ENCODE results near the gene ELN. TPM values are rescaled to one million over a fixed set of nuclear protein-coding genes. Genes with fewer than 3 reads are reported as not detected.

The ELN gene
- total RNA-seq, 1 experiment from 2014 or later = 0.26 TPM

DNA sequence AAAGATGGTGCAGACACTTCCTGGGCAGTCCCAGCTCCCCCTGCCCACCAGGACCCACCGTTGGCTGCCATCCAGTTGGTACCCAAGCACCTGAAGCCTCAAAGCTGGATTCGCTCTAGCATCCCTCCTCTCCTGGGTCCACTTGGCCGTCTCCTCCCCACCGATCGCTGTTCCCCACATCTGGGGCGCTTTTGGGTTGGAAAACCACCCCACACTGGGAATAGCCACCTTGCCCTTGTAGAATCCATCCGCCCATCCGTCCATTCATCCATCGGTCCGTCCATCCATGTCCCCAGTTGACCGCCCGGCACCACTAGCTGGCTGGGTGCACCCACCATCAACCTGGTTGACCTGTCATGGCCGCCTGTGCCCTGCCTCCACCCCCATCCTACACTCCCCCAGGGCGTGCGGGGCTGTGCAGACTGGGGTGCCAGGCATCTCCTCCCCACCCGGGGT is 41.1 kb downstream of the ELN start:
- Histone ChIP-seq H3K4me3 (ENCODE audit: low read depth in 2 of 2, low read length in 2 of 2) (no peak overlapping the region), H3K27me3 (ENCODE audit: control insufficient read depth, insufficient read depth, low read length) (no peaks in the 10 kb centered on the region), H3K9me3 (ENCODE audit: control insufficient read depth, insufficient read depth, low read depth, low read length) (no peaks in the 10 kb centered on the region), H3K4me1 (ENCODE audit: control insufficient read depth, insufficient read depth, low read length) (no peaks in the 10 kb centered on the region), H3K27ac (ENCODE audit: low read length) (no peak overlapping the region), H3K36me3 (ENCODE audit: control insufficient read depth, insufficient read depth, low read length) (no peaks in the 10 kb centered on the region)
- ChIA-PET CTCF (interaction anchor here (0.5 to 0.6 kb wide), 5 partner anchors 49 to 333 kb away, joined by 3 to 6 read pairs (median 4); no protein-coding TSS in a partner anchor), POLR2A (no interaction called here)
- in situ Hi-C loops (cut with HindIII; ENCODE audit: low pct_unique_long_range_greater_than_20kb, low sequenced_read_pairs) (no loop called here), intact Hi-C loops (cut with micrococcal nuclease; ENCODE audit: unreplicated experiment) (loop anchor here (10.0 kb wide), 1 partner anchor 136 kb away; no protein-coding TSS in a partner anchor)
- DNase-seq (ENCODE audit: low read depth, low spot score) (no peak), ATAC-seq (no peak)
- BruUV-seq (replicated peaks) = no TSS peak
- TF ChIP-seq SIN3A (IDR thresholded peaks at IDR 0.05; ENCODE audit: borderline replicate concordance, insufficient read depth, low read depth, low read length) = no peak
- TF ChIP-seq POLR2AphosphoS5 (IDR thresholded peaks at IDR 0.05; ENCODE audit: low read depth, low read length) = no peak
- TF ChIP-seq, protein P1, sequence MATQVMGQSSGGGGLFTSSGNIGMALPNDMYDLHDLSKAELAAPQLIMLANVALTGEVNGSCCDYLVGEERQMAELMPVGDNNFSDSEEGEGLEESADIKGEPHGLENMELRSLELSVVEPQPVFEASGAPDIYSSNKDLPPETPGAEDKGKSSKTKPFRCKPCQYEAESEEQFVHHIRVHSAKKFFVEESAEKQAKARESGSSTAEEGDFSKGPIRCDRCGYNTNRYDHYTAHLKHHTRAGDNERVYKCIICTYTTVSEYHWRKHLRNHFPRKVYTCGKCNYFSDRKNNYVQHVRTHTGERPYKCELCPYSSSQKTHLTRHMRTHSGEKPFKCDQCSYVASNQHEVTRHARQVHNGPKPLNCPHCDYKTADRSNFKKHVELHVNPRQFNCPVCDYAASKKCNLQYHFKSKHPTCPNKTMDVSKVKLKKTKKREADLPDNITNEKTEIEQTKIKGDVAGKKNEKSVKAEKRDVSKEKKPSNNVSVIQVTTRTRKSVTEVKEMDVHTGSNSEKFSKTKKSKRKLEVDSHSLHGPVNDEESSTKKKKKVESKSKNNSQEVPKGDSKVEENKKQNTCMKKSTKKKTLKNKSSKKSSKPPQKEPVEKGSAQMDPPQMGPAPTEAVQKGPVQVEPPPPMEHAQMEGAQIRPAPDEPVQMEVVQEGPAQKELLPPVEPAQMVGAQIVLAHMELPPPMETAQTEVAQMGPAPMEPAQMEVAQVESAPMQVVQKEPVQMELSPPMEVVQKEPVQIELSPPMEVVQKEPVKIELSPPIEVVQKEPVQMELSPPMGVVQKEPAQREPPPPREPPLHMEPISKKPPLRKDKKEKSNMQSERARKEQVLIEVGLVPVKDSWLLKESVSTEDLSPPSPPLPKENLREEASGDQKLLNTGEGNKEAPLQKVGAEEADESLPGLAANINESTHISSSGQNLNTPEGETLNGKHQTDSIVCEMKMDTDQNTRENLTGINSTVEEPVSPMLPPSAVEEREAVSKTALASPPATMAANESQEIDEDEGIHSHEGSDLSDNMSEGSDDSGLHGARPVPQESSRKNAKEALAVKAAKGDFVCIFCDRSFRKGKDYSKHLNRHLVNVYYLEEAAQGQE (IDR thresholded peaks at IDR 0.05; ENCODE audit: insufficient read depth in 1 of 2, low read depth in 2 of 2, low read length in 1 of 2) = no peak
- no peak for TF ChIP-seq TCF7L2 (IDR thresholded peaks at IDR 0.05; ENCODE audit: low read depth, low read length)
- TF ChIP-seq, protein P2, sequence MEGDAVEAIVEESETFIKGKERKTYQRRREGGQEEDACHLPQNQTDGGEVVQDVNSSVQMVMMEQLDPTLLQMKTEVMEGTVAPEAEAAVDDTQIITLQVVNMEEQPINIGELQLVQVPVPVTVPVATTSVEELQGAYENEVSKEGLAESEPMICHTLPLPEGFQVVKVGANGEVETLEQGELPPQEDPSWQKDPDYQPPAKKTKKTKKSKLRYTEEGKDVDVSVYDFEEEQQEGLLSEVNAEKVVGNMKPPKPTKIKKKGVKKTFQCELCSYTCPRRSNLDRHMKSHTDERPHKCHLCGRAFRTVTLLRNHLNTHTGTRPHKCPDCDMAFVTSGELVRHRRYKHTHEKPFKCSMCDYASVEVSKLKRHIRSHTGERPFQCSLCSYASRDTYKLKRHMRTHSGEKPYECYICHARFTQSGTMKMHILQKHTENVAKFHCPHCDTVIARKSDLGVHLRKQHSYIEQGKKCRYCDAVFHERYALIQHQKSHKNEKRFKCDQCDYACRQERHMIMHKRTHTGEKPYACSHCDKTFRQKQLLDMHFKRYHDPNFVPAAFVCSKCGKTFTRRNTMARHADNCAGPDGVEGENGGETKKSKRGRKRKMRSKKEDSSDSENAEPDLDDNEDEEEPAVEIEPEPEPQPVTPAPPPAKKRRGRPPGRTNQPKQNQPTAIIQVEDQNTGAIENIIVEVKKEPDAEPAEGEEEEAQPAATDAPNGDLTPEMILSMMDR (IDR thresholded peaks at IDR 0.05) = no peak

- DNase-seq (ENCODE audit: low read depth, low spot score) (no peak), ATAC-seq (no peak)
- Histone ChIP-seq H3K9me3 (ENCODE audit: control insufficient read depth, insufficient read depth, low read depth, low read length) (no peaks in the 10 kb centered on the region), H3K4me3 (ENCODE audit: low read depth in 2 of 2, low read length in 2 of 2) (no peak overlapping the region), H3K4me1 (ENCODE audit: control insufficient read depth, insufficient read depth, low read length) (no peaks in the 10 kb centered on the region), H3K36me3 (ENCODE audit: control insufficient read depth, insufficient read depth, low read length) (no peaks in the 10 kb centered on the region), H3K27ac (ENCODE audit: low read length) (no peak overlapping the region), H3K27me3 (ENCODE audit: control insufficient read depth, insufficient read depth, low read length) (no peaks in the 10 kb centered on the region)
- TF ChIP-seq SIN3A (IDR thresholded peaks at IDR 0.05; ENCODE audit: borderline replicate concordance, insufficient read depth, low read depth, low read length) (no peak), POLR2AphosphoS5 (IDR thresholded peaks at IDR 0.05; ENCODE audit: low read depth, low read length) (no peak), TCF7L2 (IDR thresholded peaks at IDR 0.05; ENCODE audit: low read depth, low read length) (no peak)
- TF ChIP-seq, protein P2 (IDR thresholded peaks at IDR 0.05) = no peak
- TF ChIP-seq, protein P1 (IDR thresholded peaks at IDR 0.05; ENCODE audit: insufficient read depth in 1 of 2, low read depth in 2 of 2, low read length in 1 of 2) = no peak
- CTCF ChIA-PET = interaction anchor here (0.5 to 0.6 kb wide), 2 partner anchors 130 to 332 kb away, joined by 3 to 6 read pairs; no protein-coding TSS in a partner anchor
- POLR2A ChIA-PET = interaction anchor here (0.6 kb wide), 1 partner anchor 123 kb away, joined by 4 read pairs; no protein-coding TSS in a partner anchor
- no TSS peak for BruUV-seq (replicated peaks)
- in situ Hi-C loops (cut with HindIII; ENCODE audit: low pct_unique_long_range_greater_than_20kb, low sequenced_read_pairs) = no loop called here
- intact Hi-C loops (cut with micrococcal nuclease; ENCODE audit: unreplicated experiment) = loop anchor here (10.0 kb wide), 2 partner anchors 105 to 135 kb away; partner anchors contain the start of gene EIF4H
These were observed 42.0 kb downstream of the ELN start for GRCh38 chr7:74069790-74070618.
